ENCODE data around the gene PRIMPOL.
"Not testable (repeated sequence)": the region's sequence is repeated elsewhere in the genome, so short reads cannot be mapped to it uniquely, and the experiment has no call there.

Gene PRIMPOL

DNA sequence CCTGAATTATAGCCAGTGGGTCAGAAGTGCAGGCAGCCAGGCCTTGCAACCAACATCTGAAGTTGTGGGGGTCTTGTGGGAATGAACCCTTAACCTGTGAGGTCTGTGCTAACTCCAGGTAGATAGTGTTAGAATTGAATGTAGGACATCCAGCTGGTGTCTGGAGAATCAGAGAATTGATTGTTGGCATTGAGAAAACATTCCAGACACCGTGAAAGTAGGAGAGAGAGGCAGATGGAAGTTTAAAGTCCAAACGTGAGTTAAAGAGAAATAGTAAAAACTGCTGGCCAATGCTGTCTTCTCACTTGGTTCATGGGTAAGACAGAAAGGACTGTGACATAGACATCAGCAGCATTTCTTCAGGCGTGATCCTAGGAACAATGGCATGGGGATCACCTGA, 28.0 kb upstream of the PRIMPOL start:
- no peak for ATAC-seq (ENCODE audit: insufficient read depth, low read depth)
- no peaks in the 10 kb centered on the region for H3K9me3 ChIP-seq (ENCODE audit: insufficient read depth, low read length, severe bottlenecking)
- TF ChIP-seq CTCF (IDR thresholded peaks at IDR 0.05; ENCODE audit: borderline replicate concordance, extremely low read depth, low read length, poor library complexity, severe bottlenecking) (no peak), EZH2 (IDR thresholded peaks at IDR 0.05; ENCODE audit: borderline replicate concordance, low read depth, low read length, severe bottlenecking) (no peak)
- H3K36me3 ChIP-seq (ENCODE audit: insufficient read depth, low read length), result peaks cover 10% of the 10 kb centered on the region; the same call in 1 of the 2 replicates
- H2AFZ ChIP-seq (ENCODE audit: low read depth, low read length), result no peak overlapping the region
- no peaks in the 10 kb centered on the region for H4K20me1 ChIP-seq (ENCODE audit: insufficient read depth, low read length)
- H3K9ac ChIP-seq (ENCODE audit: low read depth, low read length), result no peak overlapping the region
- no peak overlapping the region for H3K4me3 ChIP-seq (ENCODE audit: low read depth in 1 of 2, low read length in 2 of 2)
- DNase-seq, result no peak
- no peak overlapping the region for H3K4me2 ChIP-seq (ENCODE audit: insufficient read depth, low read length)
- H3K4me1 ChIP-seq (ENCODE audit: insufficient read depth, low read length), result no peaks in the 10 kb centered on the region
- H3K27ac ChIP-seq (ENCODE audit: low read length), result no peak overlapping the region
- no peaks in the 10 kb centered on the region for H3K79me2 ChIP-seq (ENCODE audit: insufficient read depth, low read length)
- no peaks in the 10 kb centered on the region for H3K27me3 ChIP-seq (ENCODE audit: insufficient read depth, low read length, poor library complexity)

GRCh38 chr4:184624504-184624903, 25.0 kb upstream of the PRIMPOL start:
- H3K79me2 ChIP-seq (ENCODE audit: insufficient read depth, low read length); ATAC-seq (ENCODE audit: insufficient read depth, low read depth): not testable (repeated sequence)
- H3K36me3 ChIP-seq (ENCODE audit: insufficient read depth, low read length), result peaks cover 33% of the 10 kb centered on the region

DNA sequence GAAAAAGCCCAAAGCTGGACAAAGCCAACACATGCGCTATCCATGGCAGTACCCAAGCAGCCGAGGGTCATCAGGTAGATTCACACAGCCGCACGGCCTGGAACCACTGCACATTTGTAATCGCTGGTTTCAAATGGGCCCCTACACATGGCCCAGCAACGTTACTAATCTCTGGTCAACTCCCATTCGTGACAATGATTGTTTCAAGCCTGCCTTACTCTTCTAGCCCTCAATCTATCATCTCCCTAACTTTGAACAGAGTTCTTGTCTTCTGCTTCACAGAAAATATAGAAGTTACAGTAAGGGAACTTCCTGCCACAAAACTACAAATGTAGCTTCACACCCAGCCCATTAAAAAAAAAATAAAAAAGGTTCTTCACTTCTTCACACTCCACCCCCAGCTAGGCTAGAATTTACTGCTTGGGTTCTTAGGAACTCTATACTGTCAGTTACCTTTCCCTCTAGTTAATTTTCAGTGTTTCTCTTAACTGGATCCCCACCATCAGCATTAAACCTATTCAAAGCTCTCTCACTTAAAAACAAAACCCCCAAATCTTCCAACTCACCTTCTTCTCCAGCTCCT, 24.5 kb upstream of the PRIMPOL start:
- Histone ChIP-seq H3K27ac (ENCODE audit: low read length) (no peak overlapping the region), H3K79me2 (ENCODE audit: insufficient read depth, low read length) (no peaks in the 10 kb centered on the region), H4K20me1 (ENCODE audit: insufficient read depth, low read length) (no peaks in the 10 kb centered on the region), H3K9me3 (ENCODE audit: insufficient read depth, low read length, severe bottlenecking) (no peaks in the 10 kb centered on the region), H3K4me3 (ENCODE audit: low read depth in 1 of 2, low read length in 2 of 2) (no peak overlapping the region), H3K36me3 (ENCODE audit: insufficient read depth, low read length) (peaks cover 38% of the 10 kb centered on the region), H3K4me1 (ENCODE audit: insufficient read depth, low read length) (no peaks in the 10 kb centered on the region), H3K27me3 (ENCODE audit: insufficient read depth, low read length, poor library complexity) (no peaks in the 10 kb centered on the region), H3K4me2 (ENCODE audit: insufficient read depth, low read length) (no peak overlapping the region), H2AFZ (ENCODE audit: low read depth, low read length) (no peak overlapping the region), H3K9ac (ENCODE audit: low read depth, low read length) (no peak overlapping the region)
- DNase-seq (no peak), ATAC-seq (ENCODE audit: insufficient read depth, low read depth) (no peak)
- TF ChIP-seq EZH2 (IDR thresholded peaks at IDR 0.05; ENCODE audit: borderline replicate concordance, low read depth, low read length, severe bottlenecking), result no peak
- no peak for TF ChIP-seq CTCF (IDR thresholded peaks at IDR 0.05; ENCODE audit: borderline replicate concordance, extremely low read depth, low read length, poor library complexity, severe bottlenecking)

More at GRCh38 chr4:184624504-184624903, 25.0 kb upstream of the PRIMPOL start:
- not testable (repeated sequence) for H3K4me1 ChIP-seq (ENCODE audit: insufficient read depth, low read length); H3K4me2 ChIP-seq (ENCODE audit: insufficient read depth, low read length); H3K27ac ChIP-seq (ENCODE audit: low read length); H3K27me3 ChIP-seq (ENCODE audit: insufficient read depth, low read length, poor library complexity); H3K4me3 ChIP-seq (ENCODE audit: low read depth in 1 of 2, low read length in 2 of 2); H3K9me3 ChIP-seq (ENCODE audit: insufficient read depth, low read length, severe bottlenecking); H2AFZ ChIP-seq (ENCODE audit: low read depth, low read length); H4K20me1 ChIP-seq (ENCODE audit: insufficient read depth, low read length); H3K9ac ChIP-seq (ENCODE audit: low read depth, low read length); DNase-seq

GRCh38 chr4:184625783-184626596, 23.5 kb upstream of the PRIMPOL start:
- H2AFZ ChIP-seq (ENCODE audit: low read depth, low read length); H3K4me3 ChIP-seq (ENCODE audit: low read depth in 1 of 2, low read length in 2 of 2); H3K4me2 ChIP-seq (ENCODE audit: insufficient read depth, low read length); H4K20me1 ChIP-seq (ENCODE audit: insufficient read depth, low read length); DNase-seq; H3K27me3 ChIP-seq (ENCODE audit: insufficient read depth, low read length, poor library complexity); H3K27ac ChIP-seq (ENCODE audit: low read length); H3K4me1 ChIP-seq (ENCODE audit: insufficient read depth, low read length); H3K9ac ChIP-seq (ENCODE audit: low read depth, low read length); H3K9me3 ChIP-seq (ENCODE audit: insufficient read depth, low read length, severe bottlenecking); H3K79me2 ChIP-seq (ENCODE audit: insufficient read depth, low read length); ATAC-seq (ENCODE audit: insufficient read depth, low read depth): not testable (repeated sequence)
- peaks cover 48% of the 10 kb centered on the region for H3K36me3 ChIP-seq (ENCODE audit: insufficient read depth, low read length)
